H9 (cell line): ENCODE measurements around the gene NEUROG3. TPM values are rescaled to one million over a fixed set of nuclear protein-coding genes. Genes with fewer than 3 reads are reported as not detected.

Experiments used
- DNase-seq: peaks from one replicate; pipeline ENCODE4 v3.0.0-alpha.2; 2017
- H2AFZ ChIP-seq: one replicate; pipeline ENCODE4 v1.6.1; 2013; ENCODE audit warnings: mild to moderate bottlenecking, low read length, control low read depth, moderate library complexity
- H2AK5ac ChIP-seq: 2 replicates; pipeline ENCODE4 v1.6.1; 2013; ENCODE audit warnings: low read length, control low read depth, mixed read lengths; ENCODE audit not compliant: insufficient read length
- H2BK120ac ChIP-seq: one replicate; pipeline ENCODE4 v1.6.1; 2013; ENCODE audit warnings: low read depth, mild to moderate bottlenecking, low read length, control low read depth, inconsistent platforms; ENCODE audit not compliant: poor library complexity, severe bottlenecking
- H2BK12ac ChIP-seq: 2 replicates; pipeline ENCODE4 v1.6.1; 2013; ENCODE audit warnings: low read length, control low read depth, mixed read lengths, low read depth; ENCODE audit not compliant: insufficient read length
- H2BK15ac ChIP-seq: 2 replicates; pipeline ENCODE4 v1.6.1; 2013; ENCODE audit warnings: low read depth, low read length, control low read depth
- H2BK20ac ChIP-seq: one replicate; pipeline ENCODE4 v1.6.1; 2013; ENCODE audit warnings: low read depth, mild to moderate bottlenecking, low read length, control low read depth, inconsistent platforms; ENCODE audit not compliant: poor library complexity, severe bottlenecking
- H2BK5ac ChIP-seq: 2 replicates; pipeline ENCODE4 v1.6.1; 2013; ENCODE audit warnings: low read length, control low read depth, mixed read lengths; ENCODE audit not compliant: insufficient read length
- H3K14ac ChIP-seq: 2 replicates; pipeline ENCODE4 v1.6.1; 2013; ENCODE audit warnings: low read length, control low read depth; ENCODE audit not compliant: insufficient read depth
- H3K18ac ChIP-seq: 2 replicates; pipeline ENCODE4 v1.6.1; 2013; ENCODE audit warnings: low read depth, mild to moderate bottlenecking, mixed read lengths, low read length, control low read depth; ENCODE audit not compliant: insufficient read length
- H3K23ac ChIP-seq: 2 replicates; pipeline ENCODE4 v1.6.1; 2013; ENCODE audit warnings: low read length, control low read depth, mixed read lengths, low read depth; ENCODE audit not compliant: insufficient read length
- H3K23me2 ChIP-seq: 2 replicates; pipeline ENCODE4 v1.6.1; 2013; ENCODE audit warnings: low read depth, mild to moderate bottlenecking, mixed read lengths, low read length, control low read depth; ENCODE audit not compliant: insufficient read length, poor library complexity, severe bottlenecking
- H3K27ac ChIP-seq: 2 replicates; pipeline ENCODE4 v1.5.1; 2013; ENCODE audit warnings: low read length, control low read depth, mixed read lengths, low read depth; ENCODE audit not compliant: insufficient read length
- H3K27me3 ChIP-seq: 2 replicates; pipeline ENCODE4 v1.6.1; 2013; ENCODE audit warnings: low read length, control low read depth, inconsistent platforms; ENCODE audit not compliant: insufficient read depth
- H3K4ac ChIP-seq: 2 replicates; pipeline ENCODE4 v1.6.1; 2013; ENCODE audit warnings: low read depth, mild to moderate bottlenecking, control low read depth, inconsistent platforms, low read length, moderate library complexity
- H3K4me1 ChIP-seq: 2 replicates; pipeline ENCODE4 v1.6.1; 2013; ENCODE audit warnings: low read length, control low read depth, inconsistent platforms; ENCODE audit not compliant: insufficient read depth
- H3K4me2 ChIP-seq: 2 replicates; pipeline ENCODE4 v1.6.1; 2013; ENCODE audit warnings: low read length, control low read depth, mixed read lengths; ENCODE audit not compliant: insufficient read length, insufficient read depth
- H3K56ac ChIP-seq: 2 replicates; pipeline ENCODE4 v1.6.1; 2013; ENCODE audit warnings: low read depth, mild to moderate bottlenecking, mixed read lengths, low read length, control low read depth; ENCODE audit not compliant: insufficient read length
- H3K79me1 ChIP-seq: 2 replicates; pipeline ENCODE4 v1.6.1; 2013; ENCODE audit warnings: low read depth, mild to moderate bottlenecking, moderate library complexity, low read length, control low read depth, inconsistent platforms; ENCODE audit not compliant: insufficient read depth, poor library complexity, severe bottlenecking
- H3K79me2 ChIP-seq: 2 replicates; pipeline ENCODE4 v1.6.1; 2013; ENCODE audit warnings: low read length, control low read depth, inconsistent platforms; ENCODE audit not compliant: insufficient read depth
- H3K9ac ChIP-seq: 2 replicates; pipeline ENCODE4 v1.6.1; 2013; ENCODE audit warnings: low read length, control low read depth, mixed read lengths; ENCODE audit not compliant: insufficient read length; ENCODE audit errors: extremely low read depth
- H3K9me3 ChIP-seq: one replicate; pipeline ENCODE4 v1.6.1; 2013; ENCODE audit warnings: low read depth, low read length, inconsistent platforms; ENCODE audit not compliant: control insufficient read depth
- H3T11ph ChIP-seq: one replicate; pipeline ENCODE4 v1.6.1; 2013; ENCODE audit warnings: mild to moderate bottlenecking, low read length, control low read depth, inconsistent platforms
- H4K20me1 ChIP-seq: one replicate; pipeline ENCODE4 v1.6.1; 2013; ENCODE audit not compliant: control insufficient read depth, insufficient read length, insufficient read depth
- H4K5ac ChIP-seq: 2 replicates; pipeline ENCODE4 v1.6.1; 2013; ENCODE audit warnings: low read depth, mild to moderate bottlenecking, mixed read lengths, low read length, control low read depth; ENCODE audit not compliant: insufficient read length
- H4K8ac ChIP-seq: replicated peaks from 2 replicates; pipeline ENCODE4 v1.6.1; 2013; ENCODE audit warnings: low read length, control low read depth, mixed read lengths, low read depth; ENCODE audit not compliant: insufficient read length
- H4K91ac ChIP-seq: 2 replicates; pipeline ENCODE4 v1.6.1; 2013; ENCODE audit warnings: low read depth, mild to moderate bottlenecking, moderate library complexity, mixed read lengths, low read length, control low read depth; ENCODE audit not compliant: insufficient read length
- H3K27ac Mint-ChIP-seq, 3 experiments: 2 replicates in 2 of 3; 3 replicates in 1 of 3; pipeline ENCODE4 v1.8.0; 2020 to 2021; ENCODE audit warnings: mixed read lengths in 3 of 3, mild to moderate bottlenecking in 1 of 3, moderate library complexity in 1 of 3
- H3K27me3 Mint-ChIP-seq: 2 replicates; pipeline ENCODE4 v1.8.0; 2021; ENCODE audit warnings: low read depth, mild to moderate bottlenecking, moderate library complexity, mixed read lengths
- H3K36me3 Mint-ChIP-seq, 3 experiments: 2 replicates in 2 of 3; 3 replicates in 1 of 3; pipeline ENCODE4 v1.8.0; 2020 to 2021; ENCODE audit warnings: low read depth in 3 of 3, mixed read lengths in 3 of 3; ENCODE audit not compliant: insufficient read depth in 1 of 3
- H3K4me1 Mint-ChIP-seq, 2 experiments: 2 replicates each; pipeline ENCODE4 v1.8.0; 2020; ENCODE audit warnings: mixed read lengths in 2 of 2
- H3K4me3 Mint-ChIP-seq, 2 experiments: 2 replicates in 1 of 2; 3 replicates in 1 of 2; pipeline ENCODE4 v1.8.0; 2020 to 2021; ENCODE audit warnings: mild to moderate bottlenecking in 2 of 2, mixed read lengths in 2 of 2, moderate library complexity in 1 of 2
- H3K9me3 Mint-ChIP-seq, 2 experiments: 2 replicates in 1 of 2; 3 replicates in 1 of 2; pipeline ENCODE4 v1.8.0; 2020; ENCODE audit warnings: mild to moderate bottlenecking in 2 of 2, mixed read lengths in 2 of 2, moderate library complexity in 1 of 2
- CTCF ChIP-seq: fragments of 200-600 bp; sonication (generic); conservative IDR thresholded peaks from 3 replicates; pipeline ENCODE4 v1.8.0; 2021; ENCODE audit warnings: antibody characterized with exemption, mild to moderate bottlenecking
- WGBS: extraction: QIAGEN DNeasy Blood & Tissue Kit; methylation state at CpG from one replicate; pipeline ENCODE4 v1.1.7; 2013; ENCODE audit warnings: missing lambda C conversion rate, low lambda C conversion rate, mixed read lengths; ENCODE audit not compliant: insufficient read length; ENCODE audit errors: extremely low coverage; 5-methylcytosine and 5-hydroxymethylcytosine counted together
- total RNA-seq: library from RNA; stranded (reverse); gene quantifications from 2 replicates; pipeline ENCODE4 v1.2.1, GENCODE V29; 2021

The NEUROG3 gene
- total RNA-seq, 1 experiment from 2014 or later = not detected

- Histone ChIP-seq H2AK5ac (no peak overlapping the region), H3K56ac (no peak overlapping the region), H2BK12ac (no peak overlapping the region), H3K79me2 (no peaks in the 10 kb centered on the region), H3K4me1 (no peaks in the 10 kb centered on the region), H3T11ph (no peak overlapping the region), H3K79me1 (no peaks in the 10 kb centered on the region), H3K23me2 (no peaks in the 10 kb centered on the region), H4K20me1 (no peaks in the 10 kb centered on the region), H4K91ac (no peak overlapping the region), H3K9me3 (no peaks in the 10 kb centered on the region), H4K8ac (no peak overlapping the region), H2BK15ac (no peak overlapping the region), H3K27ac (no peak overlapping the region), H3K27me3 (no peaks in the 10 kb centered on the region), H3K18ac (no peak overlapping the region), H3K4me2 (no peak overlapping the region), H3K9ac (no peak overlapping the region), H3K14ac (no peak overlapping the region), H4K5ac (no peak overlapping the region), H2AFZ (no peak overlapping the region), H2BK120ac (no peak overlapping the region), H2BK5ac (no peak overlapping the region), H3K4ac (no peak overlapping the region), H2BK20ac (no peak overlapping the region), H3K23ac (no peak overlapping the region)
- Mint-ChIP-seq H3K27me3 (peaks cover 39% of the 10 kb centered on the region), H3K27ac (no peak overlapping the region), H3K9me3 (peaks cover 14 to 16% of the 10 kb centered on the region in 2 experiments), H3K4me3 (no peak overlapping the region), H3K4me1 (peaks cover 5% of the 10 kb centered on the region in 2 experiments; a peak in 3 of 4 replicates), H3K36me3 (peaks cover 0 to 9% (median 0%) of the 10 kb centered on the region in 3 experiments; a peak in 3 of 7 replicates)
- WGBS = no CpG with 5 or more reads among the region's 7 CpGs
- DNase-seq = no peak
- no peak for TF ChIP-seq CTCF
Observed at GRCh38 chr10:69619626-69620025, 46.4 kb upstream of the NEUROG3 start.
